Mesenteric fat pad (tissue), 1 donor: Measurements from ENCODE around the gene DDX11. TPM values are rescaled to one million over a fixed set of nuclear protein-coding genes. Genes with fewer than 3 reads are reported as not detected.
"Not testable (repeated sequence)": the region's sequence is repeated elsewhere in the genome, so short reads cannot be mapped to it uniquely, and the experiment has no call there.

ENCODE experiments used
- DNase-seq: peaks from one replicate; pipeline ENCODE4 v3.0.0-alpha.2; 2020; ENCODE audit warnings: low spot score
- total RNA-seq: library from RNA; stranded (reverse); fragmentation: NEBNext Ultra II Directional; extraction: Animal tissue kit (Norgen Biotek cat#: 25700); gene quantifications from one replicate; pipeline ENCODE4 v1.2.1, GENCODE V29; 2021
- donor health status: DM: yes; HTN: yes; CAD: no.

Gene DDX11
- total RNA-seq, 1 donor from 2014 or later: 28.3 TPM

GRCh38 chr12:31098363-31098762 lies 24.7 kb downstream of the DDX11 start:
- not testable (repeated sequence) for DNase-seq

GRCh38 chr12:31098771-31099170 lies 25.1 kb downstream of the DDX11 start:
- DNase-seq: peak; percentile 35

GRCh38 chr12:31099434-31099833 lies 25.8 kb downstream of the DDX11 start:
- not testable (repeated sequence) for DNase-seq

GRCh38 chr12:31100503-31101208 lies 27.0 kb downstream of the DDX11 start:
- peak; percentile 85 for DNase-seq

- peak; percentile 59 for DNase-seq
Observed at GRCh38 chr12:31102125-31102524, 28.5 kb downstream of the DDX11 start.

- DNase-seq: peak; percentile 71
Observed at GRCh38 chr12:31102596-31102995, 28.9 kb downstream of the DDX11 start.

- DNase-seq: peak; percentile 88
Observed at GRCh38 chr12:31103561-31103975, 29.9 kb downstream of the DDX11 start.

- DNase-seq: peak; percentile 30
Observed at GRCh38 chr12:31104220-31104619, 30.6 kb downstream of the DDX11 start.

GRCh38 chr12:31104773-31105172 lies 31.1 kb downstream of the DDX11 start:
- peak; percentile 81 for DNase-seq

GRCh38 chr12:31105668-31106067 lies 32.0 kb downstream of the DDX11 start:
- DNase-seq: peak; percentile 68

GRCh38 chr12:31106101-31106803 lies 32.6 kb downstream of the DDX11 start:
- peak; percentile 73 for DNase-seq

- not testable (repeated sequence) for DNase-seq
Observed at GRCh38 chr12:31109773-31110172, 36.1 kb downstream of the DDX11 start.

- peak; percentile 41 for DNase-seq
Observed at GRCh38 chr12:31110263-31110662, 36.6 kb downstream of the DDX11 start.

- not testable (repeated sequence) for DNase-seq
Observed at GRCh38 chr12:31115092-31115601, 41.5 kb downstream of the DDX11 start.

GRCh38 chr12:31116846-31117202 lies 43.2 kb downstream of the DDX11 start:
- DNase-seq: not testable (repeated sequence)

- peak; percentile 88 for DNase-seq
Observed at GRCh38 chr12:31117203-31118011, 43.7 kb downstream of the DDX11 start.

- DNase-seq: peak; percentile 60
Observed at GRCh38 chr12:31118347-31119191, 44.9 kb downstream of the DDX11 start.

- DNase-seq: peak; percentile 81
Observed at GRCh38 chr12:31119192-31119802, 45.6 kb downstream of the DDX11 start.

GRCh38 chr12:31119803-31120211 lies 46.1 kb downstream of the DDX11 start:
- peak; percentile 68 for DNase-seq

- DNase-seq: peak; percentile 72
Observed at GRCh38 chr12:31120392-31121008, 46.8 kb downstream of the DDX11 start.
